Psoas muscle (tissue), 8 donors: ENCODE results near the gene HOXC4. TPM values are rescaled to one million over a fixed set of nuclear protein-coding genes. Genes with fewer than 3 reads are reported as not detected.
A peak's percentile ranks its signal among the peaks of the same experiment; 100 is the strongest.

ENCODE experiments used
- ATAC-seq, 4 donors: fragments of 200-7000 bp; cut with Tn5 transposase; one replicate each; pipeline ENCODE4 v1.9.1; 2020; ENCODE audit warnings: moderate library complexity in 3 of 4, mild to moderate bottlenecking in 2 of 4
- DNase-seq, 2 donors: peaks; one replicate each; pipeline ENCODE4 v3.0.0-alpha.2; 2020
- H3K27ac ChIP-seq: fragments of 200-600 bp; one replicate; pipeline ENCODE4 v1.8.0; 2022
- H3K27me3 ChIP-seq, 3 donors: fragments of 200-600 bp in 1 of 3; one replicate each; pipeline versions ENCODE4 v1.6.1 to v1.8.0; 2013 to 2022; ENCODE audit warnings: low read length in 2 of 3, mild to moderate bottlenecking in 2 of 3, moderate library complexity in 1 of 3; ENCODE audit not compliant: insufficient read depth in 3 of 3
- H3K36me3 ChIP-seq, 2 donors: fragments of 200-600 bp in 1 of 2; one replicate each; pipeline versions ENCODE4 v1.6.1 to v1.8.0; 2013 to 2022; ENCODE audit warnings: low read depth in 1 of 2, mild to moderate bottlenecking in 1 of 2, moderate library complexity in 1 of 2; ENCODE audit not compliant: insufficient read depth in 1 of 2
- H3K4me1 ChIP-seq: fragments of 200-600 bp; one replicate; pipeline ENCODE4 v1.8.0; 2022
- H3K4me3 ChIP-seq: fragments of 200-600 bp; one replicate; pipeline ENCODE4 v1.8.0; 2022; ENCODE audit warnings: mild to moderate bottlenecking
- H3K9me3 ChIP-seq: fragments of 200-600 bp; one replicate; pipeline ENCODE4 v1.8.0; 2022
- WGBS, 3 donors: extraction: QIAGEN DNeasy Blood & Tissue Kit; methylation state at CpG; one replicate each; pipeline versions ENCODE4 v1.1.6 to v1.1.7; 2013; 5-methylcytosine and 5-hydroxymethylcytosine counted together
- intact Hi-C, 2 donors: fragments of 100-400 bp; cut with DNase I; formaldehyde crosslinking; loops; one replicate each; pipeline versions ENCODE4 v1.11.0 to v1.14.2; 2022
- polyA plus RNA-seq, 3 donors: library from polyadenylated mRNA; stranded (reverse); fragments of 200-250 nt; gene quantifications; one replicate each; pipeline ENCODE4 v1.2.3, GENCODE V29; 2013
- total RNA-seq, 4 donors: library from RNA; stranded (reverse); fragmentation: NEBNext Ultra II Directional in 2 of 4; extraction: Animal tissue kit (Norgen Biotek cat#: 25700) in 2 of 4; gene quantifications; one replicate each; pipeline versions ENCODE4 v1.2.1 to v1.2.4, GENCODE V29; 2021 to 2023
- TF ChIP-seq, protein P1 (sequence below): fragments of 200-600 bp; IDR thresholded peaks from one replicate; pipeline ENCODE4 v1.8.0; 2022; ENCODE audit warnings: antibody characterized with exemption
- donor health status: healthy with polysubstance abuse.
- donor health status: DM: no; HTN: no; CAD: no; lungs with moderate emphysema.
- donor health status: Bipolar disorder and iron deficiency.
- donor health status: healthy.
- donor health status: DM: yes; HTN: yes; CAD: no.
- donor health status: DM: no; HTN: no; CAD: no.
- donor health status: DM: no; HTN: no; CAD: no.
- donor health status: DM: yes; HTN: yes; CAD: no.

Gene HOXC4
- total and polyA plus RNA-seq, 7 donors, result 0.72 to 4.7 (median 1.6) TPM

DNA sequence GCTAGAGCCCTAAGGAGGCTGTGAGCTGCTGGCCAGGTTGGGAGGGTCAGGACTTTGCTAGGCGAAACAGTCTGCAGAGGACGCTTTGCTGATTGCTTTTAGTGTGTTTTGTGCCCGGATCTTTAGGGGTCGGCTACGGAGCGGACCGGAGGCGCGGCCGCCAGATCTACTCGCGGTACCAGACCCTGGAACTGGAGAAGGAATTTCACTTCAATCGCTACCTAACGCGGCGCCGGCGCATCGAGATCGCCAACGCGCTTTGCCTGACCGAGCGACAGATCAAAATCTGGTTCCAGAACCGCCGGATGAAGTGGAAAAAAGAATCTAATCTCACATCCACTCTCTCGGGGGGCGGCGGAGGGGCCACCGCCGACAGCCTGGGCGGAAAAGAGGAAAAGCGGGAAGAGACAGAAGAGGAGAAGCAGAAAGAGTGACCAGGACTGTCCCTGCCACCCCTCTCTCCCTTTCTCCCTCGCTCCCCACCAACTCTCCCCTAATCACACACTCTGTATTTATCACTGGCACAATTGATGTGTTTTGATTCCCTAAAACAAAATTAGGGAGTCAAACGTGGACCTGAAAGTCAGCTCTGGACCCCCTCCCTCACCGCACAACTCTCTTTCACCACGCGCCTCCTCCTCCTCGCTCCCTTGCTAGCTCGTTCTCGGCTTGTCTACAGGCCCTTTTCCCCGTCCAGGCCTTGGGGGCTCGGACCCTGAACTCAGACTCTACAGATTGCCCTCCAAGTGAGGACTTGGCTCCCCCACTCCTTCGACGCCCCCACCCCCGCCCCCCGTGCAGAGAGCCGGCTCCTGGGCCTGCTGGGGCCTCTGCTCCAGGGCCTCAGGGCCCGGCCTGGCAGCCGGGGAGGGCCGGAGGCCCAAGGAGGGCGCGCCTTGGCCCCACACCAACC lies 23.9 kb upstream of the HOXC4 start:
- WGBS, 3 donors, result 60 to 75% (median 62%) methylated on average over 51 to 53 of the region's 53 CpGs
- Histone ChIP-seq H3K4me3 (peak overlapping the region; percentile 77), H3K27ac (peak overlapping the region; percentile 24), H3K27me3 (peaks cover 0 to 4% (median 0%) of the 10 kb centered on the region in 3 donors), H3K36me3 (no peaks in the 10 kb centered on the region), H3K4me1 (peaks cover 28% of the 10 kb centered on the region), H3K9me3 (no peaks in the 10 kb centered on the region)
- DNase-seq (peak in 1 of 2 donors; percentile 53), ATAC-seq (peak in 1 of 4 donors; percentile 34)
- intact Hi-C loops, result loop anchor here in 1 of 2 donors (10.0 kb wide), 1 partner anchor 105 kb away; no protein-coding TSS in a partner anchor
- TF ChIP-seq, protein P1, sequence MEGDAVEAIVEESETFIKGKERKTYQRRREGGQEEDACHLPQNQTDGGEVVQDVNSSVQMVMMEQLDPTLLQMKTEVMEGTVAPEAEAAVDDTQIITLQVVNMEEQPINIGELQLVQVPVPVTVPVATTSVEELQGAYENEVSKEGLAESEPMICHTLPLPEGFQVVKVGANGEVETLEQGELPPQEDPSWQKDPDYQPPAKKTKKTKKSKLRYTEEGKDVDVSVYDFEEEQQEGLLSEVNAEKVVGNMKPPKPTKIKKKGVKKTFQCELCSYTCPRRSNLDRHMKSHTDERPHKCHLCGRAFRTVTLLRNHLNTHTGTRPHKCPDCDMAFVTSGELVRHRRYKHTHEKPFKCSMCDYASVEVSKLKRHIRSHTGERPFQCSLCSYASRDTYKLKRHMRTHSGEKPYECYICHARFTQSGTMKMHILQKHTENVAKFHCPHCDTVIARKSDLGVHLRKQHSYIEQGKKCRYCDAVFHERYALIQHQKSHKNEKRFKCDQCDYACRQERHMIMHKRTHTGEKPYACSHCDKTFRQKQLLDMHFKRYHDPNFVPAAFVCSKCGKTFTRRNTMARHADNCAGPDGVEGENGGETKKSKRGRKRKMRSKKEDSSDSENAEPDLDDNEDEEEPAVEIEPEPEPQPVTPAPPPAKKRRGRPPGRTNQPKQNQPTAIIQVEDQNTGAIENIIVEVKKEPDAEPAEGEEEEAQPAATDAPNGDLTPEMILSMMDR, result no peak

DNA sequence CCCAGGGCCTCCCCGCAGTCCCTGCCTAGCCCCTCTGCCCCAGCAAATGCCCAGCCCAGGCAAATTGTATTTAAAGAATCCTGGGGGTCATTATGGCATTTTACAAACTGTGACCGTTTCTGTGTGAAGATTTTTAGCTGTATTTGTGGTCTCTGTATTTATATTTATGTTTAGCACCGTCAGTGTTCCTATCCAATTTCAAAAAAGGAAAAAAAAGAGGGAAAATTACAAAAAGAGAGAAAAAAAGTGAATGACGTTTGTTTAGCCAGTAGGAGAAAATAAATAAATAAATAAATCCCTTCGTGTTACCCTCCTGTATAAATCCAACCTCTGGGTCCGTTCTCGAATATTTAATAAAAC lies 23.2 kb upstream of the HOXC4 start:
- Histone ChIP-seq H3K27me3 (peaks cover 0 to 4% (median 0%) of the 10 kb centered on the region in 3 donors), H3K9me3 (no peaks in the 10 kb centered on the region), H3K27ac (peak overlapping the region; percentile 24), H3K4me3 (peak overlapping the region; percentile 77), H3K4me1 (peaks cover 24% of the 10 kb centered on the region), H3K36me3 (no peaks in the 10 kb centered on the region)
- intact Hi-C loops, result loop anchor here in 1 of 2 donors (10.0 kb wide), 1 partner anchor 104 kb away; no protein-coding TSS in a partner anchor
- ATAC-seq (no peak), DNase-seq (no peak)
- 65 to 73% (median 71%) methylated on average over 7 of the region's 7 CpGs for WGBS, 3 donors
- TF ChIP-seq, protein P1, result no peak

DNA sequence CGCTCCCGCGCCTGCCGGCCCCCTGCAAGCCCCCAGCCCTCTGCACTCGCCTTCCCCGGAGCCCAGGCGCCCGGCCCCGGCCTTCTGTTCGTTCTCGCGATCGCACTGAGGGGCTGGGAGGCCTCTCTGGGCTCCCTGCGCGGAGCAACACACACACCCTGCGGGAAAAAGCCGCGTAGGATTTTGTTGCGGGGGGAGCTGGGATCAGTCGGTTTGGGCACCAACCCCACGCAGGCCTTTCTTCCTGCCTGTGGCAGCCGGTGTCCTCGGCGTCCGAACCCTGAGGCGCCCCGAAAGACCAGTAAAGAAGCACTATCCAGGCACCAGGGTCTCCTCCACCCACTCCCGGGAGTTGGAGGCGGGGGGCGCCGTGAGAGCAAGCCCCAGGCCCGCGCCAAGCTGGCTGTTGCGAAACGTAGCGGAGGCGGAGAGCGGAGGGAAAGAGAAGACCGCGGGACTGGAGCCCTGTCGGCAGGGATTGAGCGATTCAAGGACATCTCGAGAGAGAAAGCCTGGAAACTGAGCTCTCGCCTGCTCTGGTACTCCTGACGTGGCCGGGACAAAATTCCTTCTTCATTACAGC lies 22.7 kb upstream of the HOXC4 start:
- TF ChIP-seq, protein P1, result no peak
- H3K27me3 ChIP-seq, result peaks cover 0 to 4% (median 0%) of the 10 kb centered on the region in 3 donors
- H3K4me3 ChIP-seq, result peak overlapping the region; percentile 19
- WGBS, 3 donors, result 61 to 62% (median 62%) methylated on average over 46 of the region's 46 CpGs
- intact Hi-C loops, result loop anchor here in 1 of 2 donors (10.0 kb wide), 1 partner anchor 104 kb away; no protein-coding TSS in a partner anchor
- H3K9me3 ChIP-seq, result no peaks in the 10 kb centered on the region
- ATAC-seq (peak in 1 of 4 donors; percentile 44), DNase-seq (peak; percentile 73 to 83)
- peak overlapping the region; percentile 24 for H3K27ac ChIP-seq
- H3K36me3 ChIP-seq, result no peaks in the 10 kb centered on the region
- H3K4me1 ChIP-seq, result peaks cover 21% of the 10 kb centered on the region

DNA sequence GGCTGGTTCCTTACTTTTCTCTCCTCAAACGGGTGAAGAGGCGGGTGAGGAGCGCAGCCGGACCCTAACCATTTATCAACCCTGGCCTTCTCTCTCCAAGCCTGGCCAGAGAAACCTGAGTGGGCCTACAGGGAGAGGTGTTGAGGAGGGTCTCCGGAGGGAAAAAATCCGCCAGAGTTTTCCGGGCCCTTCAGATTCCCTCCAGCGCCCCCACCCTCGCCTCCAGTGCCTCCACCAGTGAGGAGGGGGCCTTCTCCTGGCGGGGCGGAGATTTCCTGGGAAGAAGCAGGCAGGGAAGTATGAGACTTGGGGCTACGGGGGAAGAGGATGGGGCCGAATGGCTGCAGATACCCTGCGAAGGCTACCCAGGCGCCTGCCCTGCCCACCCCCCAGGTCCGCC lies 22.2 kb upstream of the HOXC4 start:
- Histone ChIP-seq H3K4me1 (peaks cover 21% of the 10 kb centered on the region), H3K36me3 (no peaks in the 10 kb centered on the region), H3K27me3 (peaks cover 0 to 4% (median 0%) of the 10 kb centered on the region in 3 donors), H3K4me3 (peak overlapping the region; percentile 19), H3K27ac (peak overlapping the region; percentile 24), H3K9me3 (no peaks in the 10 kb centered on the region)
- DNase-seq (no peak), ATAC-seq (no peak)
- intact Hi-C loops, result loop anchor here in 1 of 2 donors (10.0 kb wide), 1 partner anchor 103 kb away; no protein-coding TSS in a partner anchor
- 75 to 81% (median 77%) methylated on average over 16 of the region's 16 CpGs for WGBS, 3 donors
- TF ChIP-seq, protein P1, result no peak
